A549 (cell line): ENCODE results near the gene FER1L5. TPM values are rescaled to one million over a fixed set of nuclear protein-coding genes. Genes with fewer than 3 reads are reported as not detected.

Source experiments
- ATAC-seq, 2 experiments: fragments of 200-7000 bp in 1 of 2; fragments of >200 bp in 1 of 2; cut with Nextera tagmentation in 1 of 2; cut with Tn5 transposase in 1 of 2; 3 replicates each; pipeline versions ENCODE4 v1.8.0 to v1.9.1; 2018 to 2020; ENCODE audit warnings: mild to moderate bottlenecking in 1 of 2, moderate library complexity in 1 of 2
- CTCF ChIA-PET: fragments of 300-600 bp; sonication (Branson Sonifier 250); formaldehyde crosslinking; extraction: SDS; loops from one replicate; lab custom pipeline; 2021; ENCODE audit warnings: antibody characterized with exemption, inconsistent platforms; lab: Yijun Ruan, JAX
- POLR2A ChIA-PET: fragments of 350-600 bp; formaldehyde crosslinking; extraction: SDS; loops from one replicate; lab custom pipeline; 2021; ENCODE audit warnings: antibody characterized with exemption, inconsistent platforms; lab: Yijun Ruan, JAX
- DNase-seq, 2 experiments: peaks; one replicate each; pipeline versions ENCODE4 v3.0.0 to v3.0.0-alpha.2; 2011 to 2016; ENCODE audit warnings: low read depth in 1 of 2, low spot score in 1 of 2
- FAIRE-seq: peaks from 2 replicates; lab custom pipeline; 2011; peaks lifted over from hg19 to GRCh38; lab: Jason Lieb, UNC
- H3K27ac ChIP-seq, 2 experiments: fragments of >200 bp; sonication (Bioruptor Twin); formaldehyde crosslinking; 3 replicates each; pipeline ENCODE4 v1.5.1; 2016 to 2017
- H3K4me1 ChIP-seq: fragments of >200 bp; sonication (Bioruptor Twin); formaldehyde crosslinking; 3 replicates; pipeline ENCODE4 v1.6.1; 2016
- H3K4me2 ChIP-seq: fragments of >200 bp; sonication (Bioruptor Twin); formaldehyde crosslinking; 3 replicates; pipeline ENCODE4 v1.6.1; 2016
- H3K4me3 ChIP-seq: fragments of >200 bp; sonication (Bioruptor Twin); formaldehyde crosslinking; 3 replicates; pipeline ENCODE4 v1.5.1; 2016
- H3K9me3 ChIP-seq: fragments of >200 bp; sonication (Bioruptor Twin); formaldehyde crosslinking; 3 replicates; pipeline ENCODE4 v1.6.1; 2016
- E2F6 ChIP-seq: IDR thresholded peaks from 2 replicates; pipeline ENCODE4 v1.6.1; 2012; ENCODE audit warnings: low read depth, borderline replicate concordance
- EHF ChIP-seq: fragments of 250-450 bp; sonication (Bioruptor Pico); IDR thresholded peaks from 2 replicates; pipeline ENCODE4 v1.5.0; 2020; ENCODE audit warnings: mild to moderate bottlenecking
- EHMT2 ChIP-seq: fragments of 200-600 bp; sonication (generic); IDR thresholded peaks from 2 replicates; pipeline ENCODE4 v1.6.1; 2016; ENCODE audit warnings: antibody characterized with exemption, low read depth, mild to moderate bottlenecking, moderate library complexity
- ELK1 ChIP-seq: fragments of 150-350 bp; IDR thresholded peaks from 2 replicates; pipeline ENCODE4 v1.6.1; 2014; ENCODE audit warnings: low read depth, mild to moderate bottlenecking, low read length
- FOSL2 ChIP-seq, 2 experiments: fragments of 450-650 bp in 1 of 2; fragments of >200 bp in 1 of 2; sonication (Bioruptor Twin) in 1 of 2; formaldehyde crosslinking; IDR thresholded peaks; 2 replicates each; pipeline versions ENCODE4 v1.5.0 to v1.6.1; 2016 to 2020; ENCODE audit warnings: mild to moderate bottlenecking in 1 of 2, moderate library complexity in 1 of 2
- HDAC2 ChIP-seq: fragments of 200-600 bp; sonication (generic); IDR thresholded peaks from 2 replicates; pipeline ENCODE4 v1.6.1; 2016
- HES2 ChIP-seq: fragments of >200 bp; sonication (Bioruptor Twin); formaldehyde crosslinking; IDR thresholded peaks from 2 replicates; pipeline ENCODE4 v1.6.1; 2016
- HMGXB4 ChIP-seq: fragments of 250-450 bp; sonication (Bioruptor Pico); IDR thresholded peaks from 2 replicates; pipeline ENCODE4 v1.5.0; 2021; ENCODE audit warnings: mild to moderate bottlenecking, moderate library complexity, borderline replicate concordance
- JUN ChIP-seq, 2 experiments: fragments of >200 bp; sonication (Bioruptor Twin); formaldehyde crosslinking; IDR thresholded peaks; 2 replicates in 1 of 2; 3 replicates in 1 of 2; pipeline ENCODE4 v1.6.1; 2016 to 2017
- JUNB ChIP-seq: fragments of >200 bp; sonication (Bioruptor Twin); formaldehyde crosslinking; IDR thresholded peaks from 2 replicates; pipeline ENCODE4 v1.6.1; 2016
- KDM1A ChIP-seq: fragments of 200-600 bp; sonication (generic); IDR thresholded peaks from 2 replicates; pipeline ENCODE4 v1.6.1; 2016; ENCODE audit warnings: low read depth, mild to moderate bottlenecking
- MAFK ChIP-seq: fragments of 450-650 bp; IDR thresholded peaks from 2 replicates; pipeline ENCODE4 v1.6.1; 2014; ENCODE audit not compliant: partially characterized antibody
- PBX3 ChIP-seq: IDR thresholded peaks from 2 replicates; pipeline ENCODE4 v1.6.1; 2012
- POLR2A ChIP-seq: IDR thresholded peaks from 2 replicates; pipeline ENCODE4 v1.6.1; 2012; ENCODE audit warnings: mild to moderate bottlenecking, low read length
- POLR2AphosphoS2 ChIP-seq: conservative IDR thresholded peaks from 2 replicates; pipeline ENCODE4 v1.6.1; 2012; ENCODE audit warnings: low read length, improper control_type of control experiment, inconsistent platforms
- RFX5 ChIP-seq: fragments of 450-650 bp; IDR thresholded peaks from 2 replicates; pipeline ENCODE4 v1.7.1; 2014; ENCODE audit warnings: antibody characterized with exemption, mild to moderate bottlenecking, moderate library complexity
- SMC3 ChIP-seq: fragments of >200 bp; sonication (Bioruptor Twin); formaldehyde crosslinking; IDR thresholded peaks from 3 replicates; pipeline ENCODE4 v1.6.1; 2018; ENCODE audit warnings: inconsistent platforms
- TP53 ChIP-seq: fragments of 250-450 bp; sonication (Bioruptor Pico); IDR thresholded peaks from 2 replicates; pipeline ENCODE4 v1.5.0; 2021; ENCODE audit warnings: mild to moderate bottlenecking, moderate library complexity
- USF2 ChIP-seq: fragments of 450-650 bp; IDR thresholded peaks from 2 replicates; pipeline ENCODE4 v1.6.1; 2014; ENCODE audit warnings: antibody characterized with exemption
- ZC3H11A ChIP-seq: fragments of 450-650 bp; IDR thresholded peaks from 2 replicates; pipeline ENCODE4 v1.6.1; 2014; ENCODE audit warnings: antibody characterized with exemption, mild to moderate bottlenecking
- ZFP36 ChIP-seq: fragments of 450-650 bp; IDR thresholded peaks from 2 replicates; pipeline ENCODE4 v1.6.1; 2014; ENCODE audit warnings: borderline replicate concordance; ENCODE audit not compliant: partially characterized antibody
- WGBS: methylation state at CpG from one replicate; pipeline ENCODE4 v1.1.6; 2017; ENCODE audit errors: missing lambda C conversion rate; 5-methylcytosine and 5-hydroxymethylcytosine counted together
- polyA plus RNA-seq, 4 experiments: library from polyadenylated mRNA; depleted of rRNA in 3 of 4; stranded (reverse); fragments of >200 nt; fragmentation: RNase III in 1 of 4; extraction: RNeasy Plus Mini Kit Qiagen cat#74134 plus additional on column Dnase treatment in 1 of 4; gene quantifications; 2 replicates in 3 of 4; 3 replicates in 1 of 4; pipeline ENCODE4 v1.2.3, GENCODE V29; 2011 to 2017

Gene FER1L5
- polyA plus RNA-seq, 2 of the 4 experiments (the other 2 are of a cell fraction), result 0.01 TPM; not detected in 1

GRCh38 chr2:96693286-96694200, 51.0 kb downstream of the FER1L5 start:
- ChIA-PET CTCF (interaction anchor here (1.0 to 1.1 kb wide), 2 partner anchors 43 to 51 kb away, joined by 3 read pairs; no protein-coding TSS in a partner anchor), POLR2A (no interaction called here)
- no peak for TF ChIP-seq ELK1
- no peak for TF ChIP-seq KDM1A
- H3K27ac ChIP-seq, result no peak overlapping the region
- H3K9me3 ChIP-seq, result no peaks in the 10 kb centered on the region
- ATAC-seq, result no peak
- H3K4me2 ChIP-seq, result no peak overlapping the region
- no peaks in the 10 kb centered on the region for H3K4me1 ChIP-seq
- DNase-seq, result no peak
- H3K4me3 ChIP-seq, result no peak overlapping the region
- no peak for FAIRE-seq
- WGBS, result 86% methylated on average over 13 of the region's 14 CpGs

GRCh38 chr2:96694279-96694678, 51.7 kb downstream of the FER1L5 start:
- no peak overlapping the region for H3K27ac ChIP-seq
- no peak for ATAC-seq
- DNase-seq, result no peak
- no peak for FAIRE-seq
- TF ChIP-seq POLR2A (no peak), E2F6 (no peak), MAFK (no peak), JUN (IDR thresholded peaks at IDR 0.05) (no peak), HDAC2 (no peak)
- no peaks in the 10 kb centered on the region for H3K4me1 ChIP-seq
- 93% methylated on average over 8 of the region's 8 CpGs for WGBS
- H3K9me3 ChIP-seq, result no peaks in the 10 kb centered on the region
- CTCF ChIA-PET, result interaction anchor here (1.0 kb wide), 1 partner anchor 42 kb away, joined by 3 read pairs; no protein-coding TSS in a partner anchor
- POLR2A ChIA-PET, result no interaction called here
- no peak overlapping the region for H3K4me3 ChIP-seq
- no peak overlapping the region for H3K4me2 ChIP-seq

- FAIRE-seq (no peak), ATAC-seq (no peak), DNase-seq (no peak)
- no peak for TF ChIP-seq ZFP36
- TF ChIP-seq ZC3H11A, result no peak
- Histone ChIP-seq H3K27ac (no peak overlapping the region), H3K9me3 (no peaks in the 10 kb centered on the region), H3K4me3 (no peak overlapping the region), H3K4me2 (no peak overlapping the region), H3K4me1 (no peaks in the 10 kb centered on the region)
- WGBS, result 95% methylated on average over 12 of the region's 13 CpGs
- ChIA-PET CTCF (interaction anchor here (1.0 kb wide), 1 partner anchor 41 kb away, joined by 3 read pairs; no protein-coding TSS in a partner anchor), POLR2A (no interaction called here)
Measured at GRCh38 chr2:96694816-96695455, 52.4 kb downstream of the FER1L5 start.

- CTCF ChIA-PET, result no interaction called here
- WGBS, result 88% methylated on average over 14 of the region's 15 CpGs
- Histone ChIP-seq H3K4me2 (no peak overlapping the region), H3K9me3 (no peaks in the 10 kb centered on the region), H3K27ac (no peak overlapping the region), H3K4me3 (no peak overlapping the region), H3K4me1 (no peaks in the 10 kb centered on the region)
- no peak for FAIRE-seq
- POLR2A ChIA-PET, result no interaction called here
- no peak for DNase-seq
- ATAC-seq, result no peak
- TF ChIP-seq TP53 (CRISPR knock-in tag) (no peak), EHMT2 (no peak), HES2 (no peak), FOSL2 (IDR thresholded peaks at IDR 0.05) (no peak), FOSL2 (CRISPR knock-in tag; IDR thresholded peaks at IDR 0.05) (no peak), SMC3 (no peak), JUNB (no peak), EHF (CRISPR knock-in tag) (no peak), POLR2AphosphoS2 (no peak), PBX3 (no peak), HMGXB4 (CRISPR knock-in tag) (no peak), RFX5 (no peak), USF2 (no peak)
Measured at GRCh38 chr2:96695602-96696001, 53.0 kb downstream of the FER1L5 start.
